ENCODE results near the gene PHEX.

Gene PHEX

DNA sequence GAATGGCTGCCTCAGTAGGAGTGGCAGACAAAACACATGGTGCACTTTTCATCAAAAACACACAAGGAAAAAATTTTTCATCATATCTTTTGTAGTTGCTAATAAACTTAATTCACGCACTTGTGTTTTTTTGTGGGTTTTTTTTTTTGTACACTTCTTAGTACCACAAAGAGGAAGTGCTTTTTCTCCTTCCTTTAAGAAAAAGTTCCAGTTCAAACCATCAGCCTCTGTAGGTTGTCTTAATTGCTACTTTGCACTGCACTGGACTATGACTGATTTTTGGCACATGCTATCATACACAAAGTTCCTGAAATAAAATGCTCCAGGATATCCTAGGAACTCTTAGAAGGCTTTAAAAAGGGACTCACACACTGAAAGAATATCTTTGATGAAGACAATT is at the start of gene PHEX:
Gene PHEX, plus strand, starts transcription at position 242 of the 400 bp plus-strand sequence. CDS start 681 bp downstream, outside the sequence.
- no peak for TF ChIP-seq CTCF (IDR thresholded peaks at IDR 0.05; ENCODE audit: low read depth, low read length)
- H3K4me3 ChIP-seq (replicated peaks in 1 of 2; ENCODE audit: low read depth in 2 of 2, low read length in 2 of 2): no peak within 1 kb of the TSS
- no peak for DNase-seq (ENCODE audit: low read depth in 2 of 2)

GRCh38 chrX:21985332-21985777 is 46.8 kb upstream of the PHEX start:
- peak; percentile 73 for TF ChIP-seq CTCF (IDR thresholded peaks at IDR 0.05; ENCODE audit: low read depth, low read length)
- peak; percentile 80 to 84 for DNase-seq (ENCODE audit: low read depth in 2 of 2)
- H3K4me3 ChIP-seq (replicated peaks in 1 of 2; ENCODE audit: low read depth in 2 of 2, low read length in 2 of 2): no peak overlapping the region

- no peak overlapping the region for H3K4me3 ChIP-seq (replicated peaks in 1 of 2; ENCODE audit: low read depth in 2 of 2, low read length in 2 of 2)
- no peak for TF ChIP-seq CTCF (IDR thresholded peaks at IDR 0.05; ENCODE audit: low read depth, low read length)
- peak; percentile 11 to 35 for DNase-seq (ENCODE audit: low read depth in 2 of 2)
Measured at GRCh38 chrX:21986596-21986995, 45.5 kb upstream of the PHEX start.

GRCh38 chrX:21989384-21989783 is 42.7 kb upstream of the PHEX start:
- no peak for TF ChIP-seq CTCF (IDR thresholded peaks at IDR 0.05; ENCODE audit: low read depth, low read length)
- no peak overlapping the region for H3K4me3 ChIP-seq (replicated peaks in 1 of 2; ENCODE audit: low read depth in 2 of 2, low read length in 2 of 2)
- DNase-seq (ENCODE audit: low read depth in 2 of 2): no peak

DNA sequence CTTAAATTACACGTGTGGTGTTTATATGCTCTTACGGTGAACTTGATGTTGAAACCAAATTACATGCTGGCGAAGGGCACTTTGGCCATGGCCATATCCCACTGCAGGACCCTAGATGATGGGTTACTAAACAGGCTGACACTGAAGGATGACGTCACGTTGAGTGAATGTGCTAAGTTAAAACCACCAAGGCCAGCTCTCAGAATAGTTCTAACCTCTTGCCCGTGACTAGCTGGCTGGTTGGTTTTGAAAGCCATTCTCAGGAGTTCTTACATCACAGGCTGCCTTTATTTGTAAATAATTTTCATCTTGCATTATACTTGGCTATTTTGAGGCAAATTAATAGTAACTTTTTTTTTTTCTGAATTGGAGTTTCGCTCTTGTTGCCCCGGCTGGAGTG is 41.3 kb upstream of the PHEX start:
- no peak for DNase-seq (ENCODE audit: low read depth in 2 of 2)
- TF ChIP-seq CTCF (IDR thresholded peaks at IDR 0.05; ENCODE audit: low read depth, low read length): no peak
- no peak overlapping the region for H3K4me3 ChIP-seq (replicated peaks in 1 of 2; ENCODE audit: low read depth in 2 of 2, low read length in 2 of 2)

- TF ChIP-seq CTCF (IDR thresholded peaks at IDR 0.05; ENCODE audit: low read depth, low read length): no peak
- DNase-seq (ENCODE audit: low read depth in 2 of 2): no peak
- no peak overlapping the region for H3K4me3 ChIP-seq (replicated peaks in 1 of 2; ENCODE audit: low read depth in 2 of 2, low read length in 2 of 2)
Measured at GRCh38 chrX:21991504-21991903, 40.6 kb upstream of the PHEX start.

DNA sequence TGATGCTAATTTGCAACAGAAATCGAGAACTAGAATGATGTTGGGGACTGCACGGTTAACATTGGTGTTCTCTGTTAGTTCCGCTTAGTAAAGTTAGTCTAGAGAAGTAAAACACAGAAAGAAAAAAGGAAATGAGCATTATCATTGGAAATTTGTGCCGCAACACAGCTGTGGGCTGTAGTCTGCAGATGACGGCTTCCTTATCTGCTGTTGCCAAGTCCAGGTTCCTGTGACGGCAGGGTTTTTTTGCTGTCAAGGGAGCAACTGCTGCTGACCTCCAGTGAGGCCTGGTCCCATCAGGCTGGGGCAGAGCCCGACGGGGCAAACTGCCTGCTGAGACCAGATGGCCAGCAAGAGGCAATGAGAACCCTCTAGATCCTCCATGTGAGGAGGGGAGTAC is 38.9 kb upstream of the PHEX start:
- DNase-seq (ENCODE audit: low read depth in 2 of 2): peak in 1 of 2 donors; percentile 33
- no peak for TF ChIP-seq CTCF (IDR thresholded peaks at IDR 0.05; ENCODE audit: low read depth, low read length)
- no peak overlapping the region for H3K4me3 ChIP-seq (replicated peaks in 1 of 2; ENCODE audit: low read depth in 2 of 2, low read length in 2 of 2)
